Effector CD4-positive, alpha-beta T cell (primary cell): ENCODE data around the gene ZBTB45.
A peak's percentile ranks its signal among the peaks of the same experiment; 100 is the strongest.
"Not testable (repeated sequence)": the region's sequence is repeated elsewhere in the genome, so short reads cannot be mapped to it uniquely, and the experiment has no call there.

Experiments used
- DNase-seq: peaks from one replicate; pipeline ENCODE4 v3.0.0-alpha.2; 2020

ZBTB45 gene

GRCh38 chr19:58510084-58510862 is 9.3 kb downstream of the ZBTB45 start:
- no peak for DNase-seq

GRCh38 chr19:58509731-58510083 is 9.9 kb downstream of the ZBTB45 start:
- DNase-seq: no peak

GRCh38 chr19:58507602-58508223 is 11.9 kb downstream of the ZBTB45 start:
- DNase-seq: not testable (repeated sequence)

GRCh38 chr19:58500242-58500641 is 19.4 kb downstream of the ZBTB45 start:
- no peak for DNase-seq

- DNase-seq: peak; percentile 83
These were observed 20.3 kb downstream of the ZBTB45 start for GRCh38 chr19:58499021-58499927.

GRCh38 chr19:58498316-58499020 is 21.1 kb downstream of the ZBTB45 start:
- no peak for DNase-seq

- no peak for DNase-seq
These were observed 21.9 kb downstream of the ZBTB45 start for GRCh38 chr19:58497634-58498170.

- no peak for DNase-seq
These were observed 27.3 kb downstream of the ZBTB45 start for GRCh38 chr19:58492265-58492664.

GRCh38 chr19:58491393-58491792 is 28.2 kb downstream of the ZBTB45 start:
- no peak for DNase-seq

GRCh38 chr19:58484349-58484748 is 35.3 kb downstream of the ZBTB45 start:
- DNase-seq: not testable (repeated sequence)

- DNase-seq: no peak
These were observed 35.8 kb downstream of the ZBTB45 start for GRCh38 chr19:58483776-58484175.

- no peak for DNase-seq
These were observed 37.2 kb downstream of the ZBTB45 start for GRCh38 chr19:58482372-58482771.

GRCh38 chr19:58480831-58481230 is 38.8 kb downstream of the ZBTB45 start:
- DNase-seq: no peak

- no peak for DNase-seq
These were observed 39.2 kb downstream of the ZBTB45 start for GRCh38 chr19:58480481-58480830.

GRCh38 chr19:58479736-58480480 is 39.7 kb downstream of the ZBTB45 start:
- DNase-seq: no peak

- no peak for DNase-seq
These were observed 40.3 kb downstream of the ZBTB45 start for GRCh38 chr19:58479303-58479702.

- no peak for DNase-seq
These were observed 41.7 kb downstream of the ZBTB45 start for GRCh38 chr19:58477871-58478270.

GRCh38 chr19:58477130-58477529 is 42.5 kb downstream of the ZBTB45 start:
- DNase-seq: no peak

- no peak for DNase-seq
These were observed 43.1 kb downstream of the ZBTB45 start for GRCh38 chr19:58476498-58477015.

- DNase-seq: peak; percentile 94
These were observed 43.7 kb downstream of the ZBTB45 start, which contains the start of gene ZNF446 for GRCh38 chr19:58475714-58476497. TSS of gene ZNF446 (plus strand) at chr19:58476352. CDS start at chr19:58477219, 867 bp downstream.
